GM18499 (cell line): ENCODE data around the gene RFX1.
A peak's percentile ranks its signal among the peaks of the same experiment; 100 is the strongest.

ENCODE experiments used
- ATAC-seq: cut with Tn5 transposase; IDR thresholded peaks from one replicate; pipeline ENCODE4 v1.9.1; 2021; ENCODE audit warnings: moderate number of reproducible peaks; ENCODE audit not compliant: insufficient read depth, unreplicated experiment

The RFX1 gene

GRCh38 chr19:13963603-13964105 is 42.5 kb downstream of the RFX1 start:
- ATAC-seq = no peak

- ATAC-seq = no peak
Observed at GRCh38 chr19:13962699-13963602, 43.2 kb downstream of the RFX1 start.

- ATAC-seq = no peak
Observed at GRCh38 chr19:13961826-13962698, 44.1 kb downstream of the RFX1 start.

- ATAC-seq = no peak
Observed at GRCh38 chr19:13960863-13961784, 45.0 kb downstream of the RFX1 start.

- ATAC-seq = no peak
Observed at GRCh38 chr19:13959962-13960862, 45.9 kb downstream of the RFX1 start.

- no peak for ATAC-seq
Observed at GRCh38 chr19:13959141-13959961, 46.8 kb downstream of the RFX1 start.

- no peak for ATAC-seq
Observed at GRCh38 chr19:13958043-13958442, 48.1 kb downstream of the RFX1 start.

- no peak for ATAC-seq
Observed at GRCh38 chr19:13957051-13957450, 49.1 kb downstream of the RFX1 start.

GRCh38 chr19:13956365-13956744 is 49.8 kb downstream of the RFX1 start:
- ATAC-seq = no peak

GRCh38 chr19:13955662-13956364 is 50.3 kb downstream of the RFX1 start:
- ATAC-seq = no peak

GRCh38 chr19:13954185-13954584 is 51.9 kb downstream of the RFX1 start:
- ATAC-seq = no peak

- no peak for ATAC-seq
Observed at GRCh38 chr19:13952931-13953531, 53.1 kb downstream of the RFX1 start.

GRCh38 chr19:13952154-13952930 is 53.8 kb downstream of the RFX1 start, which contains the start of gene DCAF15:
DCAF15 (plus strand) TSS chr19:13952509; CDS start chr19:13952513, 4 bp downstream.
- peak; percentile 97 for ATAC-seq

- no peak for ATAC-seq
Observed at GRCh38 chr19:13951799-13952153, 54.3 kb downstream of the RFX1 start.

- ATAC-seq = no peak
Observed at GRCh38 chr19:13951043-13951442, 55.1 kb downstream of the RFX1 start.

- no peak for ATAC-seq
Observed at GRCh38 chr19:13946414-13946813, 59.7 kb downstream of the RFX1 start.
